Measurements from ENCODE around the gene KDM6B. TPM values are rescaled to one million over a fixed set of nuclear protein-coding genes. Genes with fewer than 3 reads are reported as not detected.

The KDM6B gene
- total and polyA plus RNA-seq, 9 of the 15 experiments (the other 6 are each of a cell fraction or from before 2014, with no cell fraction given), result 0.01 to 22.9 (median 2.2) TPM

- TF ChIP-seq ZBTB5 (IDR thresholded peaks at IDR 0.05) (no peak), ZFX (CRISPR knock-in tag; IDR thresholded peaks at IDR 0.05) (peak; percentile 65), CLOCK (CRISPR knock-in tag; IDR thresholded peaks at IDR 0.05; ENCODE audit: borderline replicate concordance) (no peak), BCLAF1 (IDR thresholded peaks at IDR 0.05; ENCODE audit: borderline replicate concordance in 1 of 2, control insufficient read depth in 1 of 2, low read depth in 2 of 2, low read length in 1 of 2) (no peak), C11orf30 (IDR thresholded peaks at IDR 0.05; ENCODE audit: low read depth) (no peak), KHSRP (IDR thresholded peaks at IDR 0.05) (no peak), ZNF217 (CRISPR knock-in tag; IDR thresholded peaks at IDR 0.05) (no peak), RBM14 (IDR thresholded peaks at IDR 0.05; ENCODE audit: borderline replicate concordance, insufficient read depth, low read depth, low read length) (no peak), SP2 (IDR thresholded peaks at IDR 0.05; ENCODE audit: extremely low read depth, low read depth, low read length, poor library complexity, severe bottlenecking) (peak; percentile 46), ATF1 (CRISPR knock-in tag; IDR thresholded peaks at IDR 0.05) (no peak), ATF1 (tag; IDR thresholded peaks at IDR 0.05) (peak; percentile 77), CTCF (IDR thresholded peaks at IDR 0.05 in 2 of 3, conservative IDR thresholded peaks at IDR 0.05 in 1 of 3; ENCODE audit: insufficient read depth in 2 of 3, low read depth in 1 of 3, low read length in 3 of 3) (no peak), ADNP (tag; IDR thresholded peaks at IDR 0.05) (no peak), POLR2AphosphoS5 (IDR thresholded peaks at IDR 0.05; ENCODE audit: control insufficient read depth, insufficient read depth, low read depth, low read length) (no peak; the same call in 1 of the 2 replicates), FOXK2 (conservative IDR thresholded peaks at IDR 0.05 in 1 of 2, IDR thresholded peaks at IDR 0.05 in 1 of 2; ENCODE audit: low read depth in 2 of 2) (no peak; a peak in 1 of 4 replicates), ZNF785 (CRISPR knock-in tag; IDR thresholded peaks at IDR 0.05) (no peak)
Observed at GRCh38 chr17:7844292-7845154, 10.5 kb downstream of the KDM6B start (continued).

Measured in K562 (cell line).